PFSK-1 (cell line): Measurements from ENCODE around the gene OR6Q1.

ENCODE experiments used
- FOXP2 ChIP-seq: optimal IDR thresholded peaks from 2 replicates; pipeline ENCODE3; 2011; ENCODE audit warnings: borderline replicate concordance, control low read depth, inconsistent platforms; ENCODE audit not compliant: insufficient read depth; ENCODE audit errors: extremely low read length, extremely low read depth
- POLR2AphosphoS5 ChIP-seq: IDR thresholded peaks from 2 replicates; pipeline ENCODE4 v1.6.1; 2012; ENCODE audit warnings: low read depth, mild to moderate bottlenecking, control low read depth, low read length, moderate library complexity
- SIN3A ChIP-seq: IDR thresholded peaks from 2 replicates; pipeline ENCODE4 v1.6.1; 2012; ENCODE audit warnings: mild to moderate bottlenecking, low read length, moderate library complexity, borderline replicate concordance; ENCODE audit not compliant: insufficient read depth
- TAF1 ChIP-seq: IDR thresholded peaks from 2 replicates; pipeline ENCODE4 v1.6.1; 2012; ENCODE audit warnings: low read length, control low read depth, borderline replicate concordance; ENCODE audit not compliant: insufficient read depth
- TF ChIP-seq, protein P1 (sequence below), 2 experiments: IDR thresholded peaks; 2 replicates each; pipeline versions ENCODE4 v1.6.1 to v1.8.0; 2011 to 2012; ENCODE audit warnings: low read depth in 2 of 2, low read length in 2 of 2, control low read depth in 1 of 2, inconsistent platforms in 1 of 2, mild to moderate bottlenecking in 1 of 2, moderate library complexity in 1 of 2; ENCODE audit not compliant: insufficient read depth in 1 of 2

Gene OR6Q1

DNA sequence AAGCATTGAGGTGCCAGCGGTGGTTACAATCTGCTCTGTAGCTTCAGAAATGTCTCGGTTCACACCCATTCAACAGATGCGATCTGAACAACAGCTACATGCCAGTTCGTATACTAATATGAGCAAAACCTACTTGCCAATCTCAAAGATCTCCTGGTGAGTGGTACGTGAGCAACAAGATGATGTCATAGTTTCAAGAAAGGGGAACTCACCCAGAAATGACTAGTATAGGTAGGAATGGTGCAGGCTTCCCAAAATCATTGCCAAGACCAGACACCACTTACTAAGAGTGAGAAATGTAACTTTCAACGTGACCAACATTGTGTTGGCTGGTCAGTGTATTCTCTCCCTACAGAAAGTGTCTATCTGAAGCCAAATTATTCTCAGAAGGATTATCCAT, 31.1 kb downstream of the OR6Q1 start:
- TF ChIP-seq, protein P1, sequence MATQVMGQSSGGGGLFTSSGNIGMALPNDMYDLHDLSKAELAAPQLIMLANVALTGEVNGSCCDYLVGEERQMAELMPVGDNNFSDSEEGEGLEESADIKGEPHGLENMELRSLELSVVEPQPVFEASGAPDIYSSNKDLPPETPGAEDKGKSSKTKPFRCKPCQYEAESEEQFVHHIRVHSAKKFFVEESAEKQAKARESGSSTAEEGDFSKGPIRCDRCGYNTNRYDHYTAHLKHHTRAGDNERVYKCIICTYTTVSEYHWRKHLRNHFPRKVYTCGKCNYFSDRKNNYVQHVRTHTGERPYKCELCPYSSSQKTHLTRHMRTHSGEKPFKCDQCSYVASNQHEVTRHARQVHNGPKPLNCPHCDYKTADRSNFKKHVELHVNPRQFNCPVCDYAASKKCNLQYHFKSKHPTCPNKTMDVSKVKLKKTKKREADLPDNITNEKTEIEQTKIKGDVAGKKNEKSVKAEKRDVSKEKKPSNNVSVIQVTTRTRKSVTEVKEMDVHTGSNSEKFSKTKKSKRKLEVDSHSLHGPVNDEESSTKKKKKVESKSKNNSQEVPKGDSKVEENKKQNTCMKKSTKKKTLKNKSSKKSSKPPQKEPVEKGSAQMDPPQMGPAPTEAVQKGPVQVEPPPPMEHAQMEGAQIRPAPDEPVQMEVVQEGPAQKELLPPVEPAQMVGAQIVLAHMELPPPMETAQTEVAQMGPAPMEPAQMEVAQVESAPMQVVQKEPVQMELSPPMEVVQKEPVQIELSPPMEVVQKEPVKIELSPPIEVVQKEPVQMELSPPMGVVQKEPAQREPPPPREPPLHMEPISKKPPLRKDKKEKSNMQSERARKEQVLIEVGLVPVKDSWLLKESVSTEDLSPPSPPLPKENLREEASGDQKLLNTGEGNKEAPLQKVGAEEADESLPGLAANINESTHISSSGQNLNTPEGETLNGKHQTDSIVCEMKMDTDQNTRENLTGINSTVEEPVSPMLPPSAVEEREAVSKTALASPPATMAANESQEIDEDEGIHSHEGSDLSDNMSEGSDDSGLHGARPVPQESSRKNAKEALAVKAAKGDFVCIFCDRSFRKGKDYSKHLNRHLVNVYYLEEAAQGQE (IDR thresholded peaks at IDR 0.05; ENCODE audit: insufficient read depth in 1 of 2, low read depth in 2 of 2, low read length in 2 of 2) = no peak
- no peak for TF ChIP-seq TAF1
- TF ChIP-seq SIN3A = no peak
- no peak for TF ChIP-seq POLR2AphosphoS5
- TF ChIP-seq FOXP2 = no peak

- TF ChIP-seq, protein P1 (IDR thresholded peaks at IDR 0.05; ENCODE audit: insufficient read depth in 1 of 2, low read depth in 2 of 2, low read length in 2 of 2) = no peak
- no peak for TF ChIP-seq SIN3A
- no peak for TF ChIP-seq TAF1
- no peak for TF ChIP-seq POLR2AphosphoS5
- no peak for TF ChIP-seq FOXP2
These were observed 36.9 kb downstream of the OR6Q1 start for GRCh38 chr11:58067685-58068084.

DNA sequence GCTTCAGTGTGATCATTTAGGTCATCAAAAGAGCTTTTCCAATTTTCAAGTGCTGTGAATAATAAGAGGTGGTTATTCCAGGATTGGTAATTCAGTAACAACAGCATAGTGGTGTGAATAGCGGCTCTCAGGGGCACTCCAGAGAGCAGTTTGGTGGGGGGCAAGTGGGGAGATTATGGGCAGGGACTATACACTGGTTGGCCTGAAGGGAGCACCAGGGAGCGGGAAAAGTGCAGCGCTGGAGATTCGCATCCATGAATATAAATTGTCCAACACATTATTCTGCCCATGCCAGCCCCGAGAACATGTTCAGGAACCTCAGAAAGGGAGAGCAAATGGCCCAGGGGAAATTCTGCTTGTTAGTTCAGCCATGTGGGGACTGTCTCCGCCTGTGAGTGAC, 37.9 kb downstream of the OR6Q1 start:
- TF ChIP-seq, protein P1 (IDR thresholded peaks at IDR 0.05; ENCODE audit: insufficient read depth in 1 of 2, low read depth in 2 of 2, low read length in 2 of 2) = no peak
- TF ChIP-seq SIN3A (no peak), POLR2AphosphoS5 (no peak), TAF1 (no peak), FOXP2 (no peak)

- no peak for TF ChIP-seq POLR2AphosphoS5
- TF ChIP-seq, protein P1 (IDR thresholded peaks at IDR 0.05; ENCODE audit: insufficient read depth in 1 of 2, low read depth in 2 of 2, low read length in 2 of 2) = no peak
- no peak for TF ChIP-seq SIN3A
- TF ChIP-seq TAF1 = no peak
- TF ChIP-seq FOXP2 = no peak
These were observed 39.8 kb downstream of the OR6Q1 start for GRCh38 chr11:58070585-58070984.

- TF ChIP-seq POLR2AphosphoS5 (no peak), FOXP2 (no peak), SIN3A (no peak), TAF1 (no peak)
- TF ChIP-seq, protein P1 (IDR thresholded peaks at IDR 0.05; ENCODE audit: insufficient read depth in 1 of 2, low read depth in 2 of 2, low read length in 2 of 2) = no peak
These were observed 45.0 kb downstream of the OR6Q1 start for GRCh38 chr11:58075781-58076180.
